ENCODE results near the gene RGS9. TPM values are rescaled to one million over a fixed set of nuclear protein-coding genes. Genes with fewer than 3 reads are reported as not detected.
A peak's percentile ranks its signal among the peaks of the same experiment; 100 is the strongest.

Gene RGS9
- total RNA-seq, 1 donor from 2014 or later, result 3.1 TPM

DNA sequence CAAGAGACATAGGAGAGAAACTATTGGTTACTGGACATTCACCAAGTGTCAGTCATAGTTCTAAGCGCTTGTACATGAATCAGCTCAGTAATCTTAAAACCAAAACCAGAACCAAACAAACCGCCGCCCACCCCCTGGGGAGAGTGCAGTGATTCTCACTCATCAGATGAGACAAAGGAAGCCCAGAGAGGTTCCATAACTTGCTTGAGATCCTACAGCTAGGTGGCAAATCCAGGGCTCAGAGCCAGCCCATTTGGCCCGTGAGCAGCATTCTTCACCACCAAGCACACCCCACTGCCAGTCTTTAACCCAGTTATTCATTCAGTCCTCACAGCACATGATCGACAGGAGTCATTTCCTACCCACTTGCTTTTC lies 37.2 kb upstream of the RGS9 start:
- H3K27me3 ChIP-seq (ENCODE audit: control insufficient read depth in 3 of 3, insufficient read depth in 3 of 3, low read length in 3 of 3), result no peaks in the 10 kb centered on the region
- H3K36me3 ChIP-seq (ENCODE audit: control insufficient read depth in 3 of 3, insufficient read depth in 3 of 3, low read length in 3 of 3), result no peaks in the 10 kb centered on the region
- peak overlapping the region in 2 of 3 donors; percentile 42 to 65 for H3K9ac ChIP-seq (ENCODE audit: low read depth in 1 of 3, low read length in 3 of 3)
- H3K4me3 ChIP-seq (ENCODE audit: low read length in 3 of 3), result peak overlapping the region; percentile 75 to 83 (median 80)
- peaks cover 11 to 15% (median 13%) of the 10 kb centered on the region in 3 donors for H3K4me1 ChIP-seq (ENCODE audit: control insufficient read depth in 3 of 3, insufficient read depth in 3 of 3, low read length in 3 of 3)
- no peaks in the 10 kb centered on the region for H3K9me3 ChIP-seq (ENCODE audit: control insufficient read depth in 3 of 3, low read length in 3 of 3)
- H3K27ac ChIP-seq (ENCODE audit: low read depth, low read length), result peak overlapping the region; percentile 37

DNA sequence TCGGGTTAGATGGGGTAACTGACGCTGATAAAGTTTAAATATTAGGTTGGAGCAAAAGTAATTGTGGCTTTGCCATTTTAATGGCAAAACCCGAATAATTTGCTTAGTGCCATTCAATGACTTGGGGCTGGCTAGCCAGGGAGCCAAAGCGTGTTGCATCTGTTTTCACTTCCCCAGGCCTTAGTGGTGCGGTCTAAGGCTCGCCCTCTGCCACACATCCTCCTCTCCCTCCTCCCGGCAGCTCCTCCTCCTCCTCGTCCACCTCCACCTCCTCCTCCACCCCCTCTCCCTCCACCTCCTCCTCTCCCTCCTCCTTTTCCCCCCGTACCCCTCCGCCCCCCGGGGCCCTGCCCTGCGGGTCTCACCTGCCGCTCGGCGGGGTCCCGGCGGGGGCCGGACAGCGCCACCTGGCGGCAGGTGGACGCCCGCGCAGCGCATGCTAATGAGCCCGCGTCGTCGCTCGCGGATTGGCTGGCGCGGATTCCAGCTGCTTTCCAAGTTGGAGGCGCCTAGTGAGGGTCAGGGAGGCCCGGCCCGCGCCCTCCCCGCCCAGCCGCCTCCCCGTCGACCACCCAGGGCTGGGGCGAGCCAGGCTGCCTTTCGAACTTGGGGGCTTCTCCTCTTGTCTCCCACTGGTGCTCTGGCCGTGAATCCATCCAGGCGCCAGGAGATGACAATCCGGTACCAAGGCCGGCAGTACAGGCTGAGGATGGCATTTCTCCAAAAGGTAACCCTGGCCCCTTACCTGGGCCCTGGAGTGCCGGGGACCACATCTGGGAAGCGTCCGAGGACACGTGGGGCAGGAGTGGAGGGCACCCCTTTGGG lies 36.6 kb upstream of the RGS9 start:
- Histone ChIP-seq H3K4me3 (ENCODE audit: low read length in 3 of 3) (peak overlapping the region; percentile 76 to 83 (median 80)), H3K9me3 (ENCODE audit: control insufficient read depth in 3 of 3, low read length in 3 of 3) (no peaks in the 10 kb centered on the region), H3K27me3 (ENCODE audit: control insufficient read depth in 3 of 3, insufficient read depth in 3 of 3, low read length in 3 of 3) (no peaks in the 10 kb centered on the region), H3K4me1 (ENCODE audit: control insufficient read depth in 3 of 3, insufficient read depth in 3 of 3, low read length in 3 of 3) (peaks cover 11 to 18% (median 13%) of the 10 kb centered on the region in 3 donors), H3K36me3 (ENCODE audit: control insufficient read depth in 3 of 3, insufficient read depth in 3 of 3, low read length in 3 of 3) (no peaks in the 10 kb centered on the region), H3K9ac (ENCODE audit: low read depth in 1 of 3, low read length in 3 of 3) (peak overlapping the region; percentile 80 to 86 (median 83)), H3K27ac (ENCODE audit: low read depth, low read length) (peak overlapping the region; percentile 37)

DNA sequence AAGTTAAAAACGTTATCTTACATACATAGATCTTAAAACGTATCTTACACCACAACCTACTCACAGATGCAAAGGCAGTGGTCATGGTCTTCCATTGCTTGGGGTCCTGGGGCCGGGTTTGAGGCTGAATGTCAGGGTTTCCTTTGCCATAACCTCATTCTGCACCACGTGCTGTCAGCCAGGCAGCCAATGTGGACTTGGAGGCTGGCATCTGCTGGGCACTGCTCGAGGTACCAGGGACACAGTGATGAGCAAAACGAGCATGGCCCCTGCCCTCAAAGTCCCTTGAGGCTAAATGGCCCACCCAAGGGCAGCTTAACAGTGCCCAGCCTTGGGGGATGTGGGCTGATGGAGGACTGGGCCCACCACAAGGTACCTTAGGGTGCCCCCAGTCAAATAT lies 35.8 kb upstream of the RGS9 start:
- Histone ChIP-seq H3K27me3 (ENCODE audit: control insufficient read depth in 3 of 3, insufficient read depth in 3 of 3, low read length in 3 of 3) (no peaks in the 10 kb centered on the region), H3K36me3 (ENCODE audit: control insufficient read depth in 3 of 3, insufficient read depth in 3 of 3, low read length in 3 of 3) (no peaks in the 10 kb centered on the region), H3K9ac (ENCODE audit: low read depth in 1 of 3, low read length in 3 of 3) (peak overlapping the region in 2 of 3 donors; percentile 80 to 83), H3K4me1 (ENCODE audit: control insufficient read depth in 3 of 3, insufficient read depth in 3 of 3, low read length in 3 of 3) (peaks cover 17 to 26% (median 17%) of the 10 kb centered on the region in 3 donors), H3K9me3 (ENCODE audit: control insufficient read depth in 3 of 3, low read length in 3 of 3) (no peaks in the 10 kb centered on the region), H3K27ac (ENCODE audit: low read depth, low read length) (no peak overlapping the region), H3K4me3 (ENCODE audit: low read length in 3 of 3) (peak overlapping the region; percentile 76 to 83 (median 80))

DNA sequence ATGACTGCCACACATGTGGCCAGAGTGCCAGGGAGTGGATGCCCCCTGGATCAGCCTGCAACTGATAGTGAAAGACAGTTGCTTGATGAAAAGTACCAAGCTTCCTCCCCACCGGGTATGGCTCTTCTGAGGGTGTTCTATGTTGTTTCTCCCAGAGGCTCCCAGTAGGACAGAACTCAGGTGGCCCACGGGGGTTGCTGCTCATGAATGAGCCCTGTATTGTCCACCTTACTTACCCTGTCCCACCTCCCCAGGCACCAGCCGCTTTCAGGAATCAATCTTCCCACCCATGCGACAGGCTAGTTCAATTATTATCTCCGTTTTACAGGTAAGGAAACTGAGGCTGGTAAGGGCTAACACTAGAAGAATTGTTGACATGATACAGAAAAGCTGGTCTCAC lies 34.9 kb upstream of the RGS9 start:
- Histone ChIP-seq H3K27ac (ENCODE audit: low read depth, low read length) (no peak overlapping the region), H3K27me3 (ENCODE audit: control insufficient read depth in 3 of 3, insufficient read depth in 3 of 3, low read length in 3 of 3) (no peaks in the 10 kb centered on the region), H3K9me3 (ENCODE audit: control insufficient read depth in 3 of 3, low read length in 3 of 3) (no peaks in the 10 kb centered on the region), H3K4me3 (ENCODE audit: low read length in 3 of 3) (no peak overlapping the region), H3K9ac (ENCODE audit: low read depth in 1 of 3, low read length in 3 of 3) (no peak overlapping the region), H3K4me1 (ENCODE audit: control insufficient read depth in 3 of 3, insufficient read depth in 3 of 3, low read length in 3 of 3) (peaks cover 22 to 33% (median 24%) of the 10 kb centered on the region in 3 donors), H3K36me3 (ENCODE audit: control insufficient read depth in 3 of 3, insufficient read depth in 3 of 3, low read length in 3 of 3) (no peaks in the 10 kb centered on the region)

DNA sequence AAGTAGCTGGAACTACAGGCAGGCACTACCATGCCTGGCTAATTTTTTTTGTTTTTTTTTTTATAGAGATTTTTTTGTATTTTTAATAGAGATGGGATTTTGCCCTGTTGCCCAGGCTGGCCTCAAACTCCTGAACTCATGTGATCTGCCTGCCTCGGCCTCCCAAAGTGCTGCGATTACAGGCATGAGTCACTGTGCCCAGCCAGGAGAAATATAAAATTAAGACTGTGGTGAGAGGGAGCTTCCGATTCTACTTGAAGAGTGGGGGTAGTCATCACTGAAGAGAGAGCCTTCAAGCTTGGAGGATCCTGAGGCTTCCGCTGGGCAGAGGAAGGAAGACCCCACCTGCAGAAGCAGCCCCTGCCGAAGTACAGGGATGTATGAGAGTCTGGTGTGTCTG lies 34.4 kb upstream of the RGS9 start:
- H3K27me3 ChIP-seq (ENCODE audit: control insufficient read depth in 3 of 3, insufficient read depth in 3 of 3, low read length in 3 of 3), result no peaks in the 10 kb centered on the region
- no peaks in the 10 kb centered on the region for H3K36me3 ChIP-seq (ENCODE audit: control insufficient read depth in 3 of 3, insufficient read depth in 3 of 3, low read length in 3 of 3)
- no peak overlapping the region for H3K9ac ChIP-seq (ENCODE audit: low read depth in 1 of 3, low read length in 3 of 3)
- no peak overlapping the region for H3K27ac ChIP-seq (ENCODE audit: low read depth, low read length)
- peaks cover 22 to 37% (median 28%) of the 10 kb centered on the region in 3 donors for H3K4me1 ChIP-seq (ENCODE audit: control insufficient read depth in 3 of 3, insufficient read depth in 3 of 3, low read length in 3 of 3)
- H3K9me3 ChIP-seq (ENCODE audit: control insufficient read depth in 3 of 3, low read length in 3 of 3), result no peaks in the 10 kb centered on the region
- H3K4me3 ChIP-seq (ENCODE audit: low read length in 3 of 3), result no peak overlapping the region

DNA sequence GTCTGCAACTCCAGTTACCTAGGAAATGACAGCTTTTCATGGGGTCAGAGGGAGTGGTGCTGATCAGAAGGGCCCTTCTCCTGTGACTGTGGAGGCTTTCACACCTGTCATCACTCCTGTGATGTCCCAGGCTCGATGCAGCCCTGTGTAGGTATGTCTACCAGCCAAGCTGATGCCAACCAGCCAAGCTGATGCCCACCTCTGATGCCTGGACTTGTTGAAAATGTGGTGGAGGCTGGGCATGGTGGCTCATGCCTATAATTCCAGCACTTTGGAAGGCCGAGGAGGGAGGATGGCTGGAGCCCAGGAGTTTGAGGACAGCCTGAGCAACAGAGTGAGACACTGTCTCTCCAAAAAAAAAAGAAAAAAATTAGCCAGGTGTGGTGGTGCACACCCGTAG lies 33.7 kb upstream of the RGS9 start:
- Histone ChIP-seq H3K27ac (ENCODE audit: low read depth, low read length) (no peak overlapping the region), H3K9me3 (ENCODE audit: control insufficient read depth in 3 of 3, low read length in 3 of 3) (no peaks in the 10 kb centered on the region), H3K9ac (ENCODE audit: low read depth in 1 of 3, low read length in 3 of 3) (no peak overlapping the region), H3K27me3 (ENCODE audit: control insufficient read depth in 3 of 3, insufficient read depth in 3 of 3, low read length in 3 of 3) (no peaks in the 10 kb centered on the region), H3K36me3 (ENCODE audit: control insufficient read depth in 3 of 3, insufficient read depth in 3 of 3, low read length in 3 of 3) (no peaks in the 10 kb centered on the region), H3K4me1 (ENCODE audit: control insufficient read depth in 3 of 3, insufficient read depth in 3 of 3, low read length in 3 of 3) (peaks cover 22 to 37% (median 28%) of the 10 kb centered on the region in 3 donors), H3K4me3 (ENCODE audit: low read length in 3 of 3) (no peak overlapping the region)

DNA sequence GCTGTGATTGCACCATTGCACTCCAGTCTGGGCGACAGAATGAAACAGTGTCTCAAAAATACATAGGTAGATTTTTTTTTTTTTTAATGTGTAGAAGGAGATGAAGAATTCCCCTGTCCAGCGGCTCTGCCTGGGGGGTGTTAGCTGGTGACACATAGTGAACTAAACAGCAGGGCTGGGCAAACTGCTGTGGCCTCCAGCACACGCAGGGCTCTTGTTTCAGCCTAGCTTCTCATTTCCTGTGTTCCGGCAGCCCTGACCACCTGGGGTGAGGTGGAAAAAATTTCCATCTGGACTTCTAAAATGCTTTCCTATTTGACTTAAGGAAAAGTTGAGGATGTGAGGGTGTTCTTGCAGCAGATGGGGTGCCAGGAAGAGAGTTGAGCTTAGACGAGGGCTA lies 33.3 kb upstream of the RGS9 start:
- Histone ChIP-seq H3K9ac (ENCODE audit: low read depth in 1 of 3, low read length in 3 of 3) (no peak overlapping the region), H3K9me3 (ENCODE audit: control insufficient read depth in 3 of 3, low read length in 3 of 3) (no peaks in the 10 kb centered on the region), H3K27ac (ENCODE audit: low read depth, low read length) (no peak overlapping the region), H3K36me3 (ENCODE audit: control insufficient read depth in 3 of 3, insufficient read depth in 3 of 3, low read length in 3 of 3) (no peaks in the 10 kb centered on the region), H3K27me3 (ENCODE audit: control insufficient read depth in 3 of 3, insufficient read depth in 3 of 3, low read length in 3 of 3) (no peaks in the 10 kb centered on the region), H3K4me1 (ENCODE audit: control insufficient read depth in 3 of 3, insufficient read depth in 3 of 3, low read length in 3 of 3) (peaks cover 22 to 37% (median 28%) of the 10 kb centered on the region in 3 donors), H3K4me3 (ENCODE audit: low read length in 3 of 3) (no peak overlapping the region)

DNA sequence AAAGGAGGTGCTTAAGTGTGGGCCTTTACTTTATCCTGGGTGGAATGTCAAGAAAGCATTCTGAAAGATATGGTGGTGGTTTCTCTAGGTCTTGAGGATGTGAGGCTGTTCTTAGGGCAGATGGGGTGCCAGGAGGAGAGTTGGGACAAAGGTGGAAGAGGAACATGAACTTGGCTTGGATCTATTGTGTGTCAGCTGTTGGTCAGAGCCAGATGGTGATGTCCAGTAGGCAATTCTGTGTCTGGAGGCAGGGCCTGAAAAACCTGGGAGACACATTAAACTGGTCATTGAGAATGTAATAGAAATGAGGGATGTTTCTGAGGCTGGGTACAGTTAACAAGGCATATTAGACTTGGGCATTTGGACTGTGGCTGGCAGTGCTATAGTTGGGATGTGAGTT lies 32.6 kb upstream of the RGS9 start:
- Histone ChIP-seq H3K4me3 (ENCODE audit: low read length in 3 of 3) (no peak overlapping the region), H3K27ac (ENCODE audit: low read depth, low read length) (no peak overlapping the region), H3K4me1 (ENCODE audit: control insufficient read depth in 3 of 3, insufficient read depth in 3 of 3, low read length in 3 of 3) (peaks cover 22 to 37% (median 28%) of the 10 kb centered on the region in 3 donors), H3K9me3 (ENCODE audit: control insufficient read depth in 3 of 3, low read length in 3 of 3) (no peaks in the 10 kb centered on the region), H3K27me3 (ENCODE audit: control insufficient read depth in 3 of 3, insufficient read depth in 3 of 3, low read length in 3 of 3) (no peaks in the 10 kb centered on the region), H3K36me3 (ENCODE audit: control insufficient read depth in 3 of 3, insufficient read depth in 3 of 3, low read length in 3 of 3) (no peaks in the 10 kb centered on the region), H3K9ac (ENCODE audit: low read depth in 1 of 3, low read length in 3 of 3) (no peak overlapping the region)

DNA sequence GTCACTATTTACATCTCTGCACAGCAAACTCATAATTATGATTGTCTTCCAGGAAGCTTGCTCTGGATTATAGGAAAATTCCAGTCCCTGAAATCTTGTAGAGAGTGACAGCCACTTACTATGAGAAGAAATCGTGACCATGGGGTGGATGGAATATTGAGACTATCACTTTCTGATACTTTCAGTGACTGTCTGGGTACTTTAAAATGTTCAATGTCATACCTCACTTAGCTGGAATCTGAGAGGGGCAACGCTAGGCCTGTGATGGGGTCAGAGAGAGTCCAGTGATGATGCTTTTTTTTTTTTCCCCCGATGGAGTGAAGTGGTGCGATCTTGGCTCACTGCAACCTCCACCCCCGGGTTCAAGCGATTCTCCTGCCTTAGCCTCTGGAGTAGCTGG lies 32.2 kb upstream of the RGS9 start:
- Histone ChIP-seq H3K36me3 (ENCODE audit: control insufficient read depth in 3 of 3, insufficient read depth in 3 of 3, low read length in 3 of 3) (no peaks in the 10 kb centered on the region), H3K4me1 (ENCODE audit: control insufficient read depth in 3 of 3, insufficient read depth in 3 of 3, low read length in 3 of 3) (peaks cover 20 to 35% (median 26%) of the 10 kb centered on the region in 3 donors), H3K27ac (ENCODE audit: low read depth, low read length) (no peak overlapping the region), H3K9me3 (ENCODE audit: control insufficient read depth in 3 of 3, low read length in 3 of 3) (no peaks in the 10 kb centered on the region), H3K4me3 (ENCODE audit: low read length in 3 of 3) (no peak overlapping the region), H3K27me3 (ENCODE audit: control insufficient read depth in 3 of 3, insufficient read depth in 3 of 3, low read length in 3 of 3) (no peaks in the 10 kb centered on the region), H3K9ac (ENCODE audit: low read depth in 1 of 3, low read length in 3 of 3) (no peak overlapping the region)

DNA sequence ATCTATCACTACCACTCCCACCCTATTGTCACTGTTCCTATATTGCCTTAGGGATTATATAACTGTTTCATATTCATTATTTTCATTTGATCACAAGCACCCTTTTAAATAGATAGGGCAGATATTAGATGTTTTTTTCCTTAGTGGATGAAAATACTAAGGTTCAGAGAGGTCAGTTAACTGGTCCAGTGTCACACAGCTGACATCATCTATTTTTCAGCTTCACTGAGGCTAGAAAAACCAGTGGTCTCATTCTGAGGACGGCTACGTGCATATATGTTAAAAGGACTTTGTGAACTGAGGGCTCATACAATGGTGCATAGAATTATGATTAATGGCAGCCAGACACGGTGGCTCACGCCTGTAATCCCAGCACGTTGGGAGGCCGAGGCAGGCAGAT lies 29.0 kb upstream of the RGS9 start:
- no peak overlapping the region for H3K27ac ChIP-seq (ENCODE audit: low read depth, low read length)
- H3K9me3 ChIP-seq (ENCODE audit: control insufficient read depth in 3 of 3, low read length in 3 of 3), result no peaks in the 10 kb centered on the region
- H3K27me3 ChIP-seq (ENCODE audit: control insufficient read depth in 3 of 3, insufficient read depth in 3 of 3, low read length in 3 of 3), result no peaks in the 10 kb centered on the region
- peaks cover 11 to 22% (median 15%) of the 10 kb centered on the region in 3 donors for H3K4me1 ChIP-seq (ENCODE audit: control insufficient read depth in 3 of 3, insufficient read depth in 3 of 3, low read length in 3 of 3)
- H3K4me3 ChIP-seq (ENCODE audit: low read length in 3 of 3), result no peak overlapping the region
- no peak overlapping the region for H3K9ac ChIP-seq (ENCODE audit: low read depth in 1 of 3, low read length in 3 of 3)
- H3K36me3 ChIP-seq (ENCODE audit: control insufficient read depth in 3 of 3, insufficient read depth in 3 of 3, low read length in 3 of 3), result peaks cover 0 to 2% (median 0%) of the 10 kb centered on the region in 3 donors

All from skeletal muscle tissue (tissue), 4 donors.